Astrocyte (in vitro differentiated cells and primary cell): ENCODE results near the gene FOXO6. TPM values are rescaled to one million over a fixed set of nuclear protein-coding genes. Genes with fewer than 3 reads are reported as not detected.

ENCODE experiments used
- DNase-seq: peaks from one replicate; pipeline ENCODE4 v3.0.0-alpha.2; 2010; ENCODE audit warnings: low read depth
- FAIRE-seq: peaks from 2 replicates; lab custom pipeline; 2011; peaks lifted over from hg19 to GRCh38; lab: Jason Lieb, UNC
- H2AFZ ChIP-seq: 2 replicates; pipeline ENCODE4 v1.6.0; 2012; ENCODE audit warnings: low read depth, low read length, inconsistent platforms
- H3K27ac ChIP-seq: 2 replicates; pipeline ENCODE4 v1.5.1; 2011; ENCODE audit warnings: low read depth, low read length, inconsistent platforms
- H3K27me3 ChIP-seq: 2 replicates; pipeline ENCODE4 v1.6.0; 2011; ENCODE audit warnings: low read length, inconsistent platforms; ENCODE audit not compliant: insufficient read depth
- H3K36me3 ChIP-seq: 2 replicates; pipeline ENCODE4 v1.5.1; 2011; ENCODE audit warnings: low read length, inconsistent platforms; ENCODE audit not compliant: insufficient read depth
- H3K4me1 ChIP-seq: 2 replicates; pipeline ENCODE4 v1.5.1; 2011; ENCODE audit warnings: low read length, inconsistent platforms; ENCODE audit not compliant: insufficient read depth
- H3K4me2 ChIP-seq: 2 replicates; pipeline ENCODE4 v1.6.0; 2012; ENCODE audit warnings: low read length, inconsistent platforms
- H3K4me3 ChIP-seq: 2 replicates; pipeline ENCODE4 v1.5.1; 2011; ENCODE audit warnings: low read depth, mild to moderate bottlenecking, low read length, inconsistent platforms; ENCODE audit not compliant: insufficient read depth
- H3K79me2 ChIP-seq: 2 replicates; pipeline ENCODE4 v1.6.0; 2012; ENCODE audit warnings: mild to moderate bottlenecking, low read length, inconsistent platforms; ENCODE audit not compliant: insufficient read depth
- H3K9ac ChIP-seq: 2 replicates; pipeline ENCODE4 v1.6.0; 2012; ENCODE audit warnings: mild to moderate bottlenecking, low read length, inconsistent platforms
- H3K9me3 ChIP-seq: 2 replicates; pipeline ENCODE4 v1.5.1; 2012; ENCODE audit warnings: low read depth, mild to moderate bottlenecking, low read length, inconsistent platforms; ENCODE audit not compliant: insufficient read depth
- H4K20me1 ChIP-seq: 2 replicates; pipeline ENCODE4 v1.6.0; 2012; ENCODE audit warnings: low read length, inconsistent platforms; ENCODE audit not compliant: insufficient read depth
- H3K27ac Mint-ChIP-seq: one replicate; pipeline ENCODE4 v1.8.0; 2021; ENCODE audit warnings: mild to moderate bottlenecking, mixed read lengths; ENCODE audit not compliant: unreplicated experiment
- H3K27me3 Mint-ChIP-seq: one replicate; pipeline ENCODE4 v1.8.0; 2021; ENCODE audit warnings: low read depth, mixed read lengths; ENCODE audit not compliant: unreplicated experiment
- H3K36me3 Mint-ChIP-seq: one replicate; pipeline ENCODE4 v1.8.0; 2021; ENCODE audit warnings: low read depth, mixed read lengths; ENCODE audit not compliant: unreplicated experiment
- H3K4me1 Mint-ChIP-seq: one replicate; pipeline ENCODE4 v1.8.0; 2021; ENCODE audit warnings: low read depth, mixed read lengths; ENCODE audit not compliant: unreplicated experiment
- H3K4me3 Mint-ChIP-seq: one replicate; pipeline ENCODE4 v1.8.0; 2021; ENCODE audit warnings: mild to moderate bottlenecking, moderate library complexity, mixed read lengths; ENCODE audit not compliant: unreplicated experiment
- H3K9me3 Mint-ChIP-seq: one replicate; pipeline ENCODE4 v1.8.0; 2021; ENCODE audit warnings: mild to moderate bottlenecking, mixed read lengths; ENCODE audit not compliant: unreplicated experiment
- CTCF ChIP-seq: IDR thresholded peaks from 2 replicates; pipeline ENCODE4 v1.5.1; 2011; ENCODE audit warnings: low read depth, mild to moderate bottlenecking, inconsistent platforms, low read length, moderate library complexity; ENCODE audit not compliant: insufficient read depth
- EZH2 ChIP-seq: IDR thresholded peaks from 2 replicates; pipeline ENCODE4 v1.6.1; 2012; ENCODE audit warnings: mild to moderate bottlenecking, low read length, inconsistent platforms; ENCODE audit not compliant: insufficient read depth
- total RNA-seq: library from RNA; stranded (reverse); gene quantifications from 2 replicates; pipeline ENCODE4 v1.2.1, GENCODE V29; 2021

FOXO6 gene
- total RNA-seq, 1 donor from 2014 or later, result 1.2 TPM

DNA sequence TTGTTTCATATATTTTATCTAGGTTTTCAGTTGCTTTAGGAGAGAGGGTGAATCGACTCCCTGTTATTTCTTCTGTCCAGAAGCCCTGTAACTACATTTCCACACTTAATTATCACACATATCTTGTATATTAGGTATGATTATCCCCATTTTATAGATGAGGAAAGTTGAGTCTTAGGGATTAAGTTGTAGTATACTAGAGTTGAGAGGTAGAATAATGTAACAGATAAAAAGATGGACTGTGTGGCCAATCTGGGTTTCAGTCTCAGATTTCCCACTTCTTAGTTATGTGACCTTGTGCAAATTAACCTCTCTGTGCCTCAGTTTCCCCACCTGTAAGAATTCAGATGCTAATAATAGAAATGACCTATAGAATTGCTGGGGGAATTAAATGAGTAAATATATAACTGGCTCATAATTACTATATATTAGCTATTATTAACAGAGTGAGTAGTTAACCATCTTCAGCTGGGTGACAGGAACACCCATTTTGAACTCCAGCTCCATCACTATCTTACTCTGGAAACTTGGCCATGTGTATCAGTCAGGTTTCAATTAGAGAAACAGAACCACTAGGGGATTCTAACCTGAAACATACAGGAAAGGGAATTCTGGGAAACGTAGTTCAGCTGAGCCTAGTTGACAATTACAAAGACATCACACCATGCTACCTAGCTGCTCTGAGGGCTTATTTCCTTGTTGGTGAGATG, 20.4 kb upstream of the FOXO6 start:
- Histone ChIP-seq H3K4me3 (no peak overlapping the region), H2AFZ (no peak overlapping the region), H3K27me3 (no peaks in the 10 kb centered on the region), H3K9me3 (no peaks in the 10 kb centered on the region), H3K27ac (no peak overlapping the region), H3K9ac (no peak overlapping the region), H3K4me2 (no peak overlapping the region), H3K36me3 (no peaks in the 10 kb centered on the region), H3K4me1 (no peaks in the 10 kb centered on the region), H3K79me2 (no peaks in the 10 kb centered on the region), H4K20me1 (no peaks in the 10 kb centered on the region)
- Mint-ChIP-seq H3K27me3 (peaks cover 10% of the 10 kb centered on the region), H3K4me1 (no peaks in the 10 kb centered on the region), H3K27ac (no peak overlapping the region), H3K9me3 (peaks cover 9% of the 10 kb centered on the region), H3K4me3 (no peak overlapping the region), H3K36me3 (no peaks in the 10 kb centered on the region)
- DNase-seq, result no peak
- TF ChIP-seq CTCF (no peak), EZH2 (no peak)
- no peak for FAIRE-seq

DNA sequence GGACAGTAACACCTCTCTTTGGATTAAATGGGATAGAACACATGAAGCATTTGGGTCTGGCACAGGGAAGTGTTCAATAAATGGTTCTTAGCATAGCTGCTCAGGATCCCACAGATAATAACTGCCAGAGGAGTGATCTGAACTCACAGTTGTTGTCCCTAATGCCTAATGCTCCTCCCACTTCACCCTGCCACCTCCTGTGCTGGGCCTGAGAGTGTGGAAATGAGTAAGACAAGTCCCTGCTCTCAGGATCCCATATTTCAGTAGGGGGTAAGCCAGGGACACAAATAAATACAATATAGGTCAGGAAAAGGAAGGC, 19.9 kb upstream of the FOXO6 start:
- H3K27me3 ChIP-seq, result no peaks in the 10 kb centered on the region

More for the DNA sequence above, 19.9 kb upstream of the FOXO6 start:
- Histone ChIP-seq H3K9ac (no peak overlapping the region), H3K4me1 (no peaks in the 10 kb centered on the region), H3K36me3 (no peaks in the 10 kb centered on the region), H3K4me2 (no peak overlapping the region), H3K27ac (no peak overlapping the region), H3K79me2 (no peaks in the 10 kb centered on the region), H2AFZ (no peak overlapping the region), H3K9me3 (no peaks in the 10 kb centered on the region), H4K20me1 (no peaks in the 10 kb centered on the region), H3K4me3 (no peak overlapping the region)
- peaks cover 9% of the 10 kb centered on the region for H3K9me3 Mint-ChIP-seq
- H3K36me3 Mint-ChIP-seq, result no peaks in the 10 kb centered on the region
- H3K4me3 Mint-ChIP-seq, result no peak overlapping the region
- no peak for FAIRE-seq
- H3K27me3 Mint-ChIP-seq, result peaks cover 15% of the 10 kb centered on the region
- TF ChIP-seq CTCF, result no peak
- TF ChIP-seq EZH2, result no peak
- no peaks in the 10 kb centered on the region for H3K4me1 Mint-ChIP-seq
- DNase-seq, result no peak
- H3K27ac Mint-ChIP-seq, result no peak overlapping the region
